HepG2 (cell line): ENCODE data around the gene RBBP9. TPM values are rescaled to one million over a fixed set of nuclear protein-coding genes. Genes with fewer than 3 reads are reported as not detected.

Experiments used
- ATAC-seq: fragments of 200-7000 bp; cut with Tn5 transposase; 3 replicates; pipeline ENCODE4 v1.9.1; 2020; ENCODE audit warnings: mild to moderate bottlenecking, moderate library complexity
- BruUV-seq: library from RNA; stranded (reverse); fragments of 400-500 nt; replicated peaks from 2 replicates; lab custom pipeline; 2021; lab: Mats Ljungman, UMichigan
- CTCF ChIA-PET: fragments of 300-600 bp; formaldehyde crosslinking; extraction: SDS; loops from one replicate; lab custom pipeline; 2021; ENCODE audit warnings: low total read pairs, inconsistent platforms, low intra/inter-chr PET ratio; lab: Yijun Ruan, JAX
- POLR2A ChIA-PET: fragments of 350-600 bp; sonication (Branson Sonifier 250); formaldehyde crosslinking; loops from one replicate; lab custom pipeline; 2020; ENCODE audit warnings: antibody characterized with exemption, inconsistent platforms; lab: Yijun Ruan, JAX
- DNase-seq: peaks from one replicate; pipeline ENCODE4 v3.0.0-alpha.2; 2015; ENCODE audit warnings: low spot score
- FAIRE-seq: peaks from 3 replicates; lab custom pipeline; 2011; peaks lifted over from hg19 to GRCh38; lab: Jason Lieb, UNC
- H2AFZ ChIP-seq: one replicate; pipeline ENCODE4 v1.6.1; 2011; ENCODE audit warnings: low read length, inconsistent platforms
- H3K27ac ChIP-seq: fragments of 300-600 bp; 3 replicates; pipeline ENCODE4 v1.8.0; 2011; ENCODE audit warnings: mixed run types, mild to moderate bottlenecking, mixed read lengths, low read length, inconsistent platforms; ENCODE audit not compliant: insufficient read depth; ENCODE audit errors: extremely low read length
- H3K27me3 ChIP-seq, 2 experiments: fragments of 200-600 bp in 1 of 2; 2 replicates in 1 of 2; 3 replicates in 1 of 2; pipeline versions ENCODE4 v1.6.0 to v1.8.0; 2011; ENCODE audit warnings: low read length in 2 of 2, mild to moderate bottlenecking in 2 of 2, moderate library complexity in 2 of 2, inconsistent platforms in 1 of 2; ENCODE audit not compliant: insufficient read depth in 2 of 2, control insufficient read depth in 1 of 2
- H3K36me3 ChIP-seq, 2 experiments: fragments of 200-600 bp in 1 of 2; replicated peaks in 1 of 2; 2 replicates in 1 of 2; 3 replicates in 1 of 2; pipeline versions ENCODE4 v1.5.1 to v1.8.0; 2011; ENCODE audit warnings: low read length in 2 of 2, inconsistent platforms in 1 of 2; ENCODE audit not compliant: insufficient read depth in 2 of 2, control insufficient read depth in 1 of 2
- H3K4me1 ChIP-seq: 2 replicates; pipeline ENCODE4 v1.5.1; 2012; ENCODE audit warnings: low read length, inconsistent platforms; ENCODE audit not compliant: insufficient read depth
- H3K4me2 ChIP-seq: 2 replicates; pipeline ENCODE4 v1.6.0; 2011; ENCODE audit warnings: low read depth, low read length, inconsistent platforms
- H3K4me3 ChIP-seq, 3 experiments: fragments of 200-600 bp in 1 of 3; sonication (generic), shearing (Covaris generic) in 1 of 3; replicated peaks in 1 of 3; 2 replicates each; pipeline ENCODE4 v1.5.1; 2011 to 2016; ENCODE audit warnings: low read length in 3 of 3, inconsistent platforms in 2 of 3, low read depth in 2 of 3, mild to moderate bottlenecking in 2 of 3, control low read depth in 1 of 3, mixed read lengths in 1 of 3; ENCODE audit not compliant: insufficient read depth in 1 of 3
- H3K79me2 ChIP-seq: one replicate; pipeline ENCODE4 v1.6.1; 2011; ENCODE audit warnings: low read length, inconsistent platforms; ENCODE audit not compliant: insufficient read depth
- H3K9ac ChIP-seq: 2 replicates; pipeline ENCODE4 v1.6.0; 2011; ENCODE audit warnings: mild to moderate bottlenecking, low read depth, low read length, inconsistent platforms; ENCODE audit not compliant: insufficient read depth
- H3K9me3 ChIP-seq: 2 replicates; pipeline ENCODE4 v1.5.1; 2012; ENCODE audit warnings: mild to moderate bottlenecking, low read length
- H4K20me1 ChIP-seq: 2 replicates; pipeline ENCODE4 v1.6.0; 2011; ENCODE audit warnings: inconsistent platforms, mild to moderate bottlenecking, low read length, moderate library complexity; ENCODE audit not compliant: insufficient read depth
- FOSL1 ChIP-seq: sonication (generic); formaldehyde crosslinking; IDR thresholded peaks from 2 replicates; pipeline ENCODE4 v1.9.0; 2021; ENCODE audit warnings: missing genetic modification reagents, borderline replicate concordance
- KLF9 ChIP-seq: IDR thresholded peaks from 2 replicates; pipeline ENCODE4 v1.6.1; 2016; ENCODE audit warnings: low read depth
- NR2C2 ChIP-seq: sonication (generic); formaldehyde crosslinking; IDR thresholded peaks from 2 replicates; pipeline ENCODE4 v1.4.0; 2020; ENCODE audit warnings: missing genetic modification reagents, mild to moderate bottlenecking, moderate library complexity, borderline replicate concordance
- SYNCRIP ChIP-seq: fragments of 200-400 bp; formaldehyde crosslinking; IDR thresholded peaks from 2 replicates; pipeline ENCODE4 v1.6.1; 2018; ENCODE audit warnings: mild to moderate bottlenecking, low read depth, low read length; ENCODE audit not compliant: insufficient read depth
- WGBS: methylation state at CpG from one replicate; pipeline ENCODE4 v1.1.6; 2017; ENCODE audit warnings: low lambda C conversion rate; 5-methylcytosine and 5-hydroxymethylcytosine counted together
- in situ Hi-C: cut with HindIII; loops from 2 replicates; pipeline ENCODE4 v1.10.0; 2017; ENCODE audit warnings: low pct_unique_long_range_greater_than_20kb; ENCODE audit not compliant: extremely low pct_ligation_motif_present
- intact Hi-C: fragments of 100-400 bp; cut with micrococcal nuclease; formaldehyde crosslinking; loops from one replicate; pipeline ENCODE4 v1.10.0; 2022; ENCODE audit not compliant: unreplicated experiment
- polyA plus RNA-seq, 8 experiments: library from polyadenylated mRNA; depleted of rRNA in 3 of 8; stranded (reverse) in 7 of 8; unstranded in 1 of 8; fragments of >200 nt; fragmentation: Illumina TruSeq in 4 of 8; extraction: Trizol in 4 of 8; gene quantifications; 2 replicates each; pipeline versions ENCODE4 v1.2.1 to v1.2.3, GENCODE V29; 2011 to 2016; ENCODE audit warnings: low read depth in 4 of 8, missing spikeins in 1 of 8, mixed read lengths in 1 of 8; ENCODE audit not compliant: insufficient read depth in 1 of 8
- total RNA-seq, 5 experiments: library from RNA; depleted of rRNA; stranded (reverse); fragments of >200 nt; fragmentation: Illumina TruSeq; extraction: Trizol; gene quantifications; 2 replicates each; pipeline ENCODE4 v1.2.3, GENCODE V29; 2016; ENCODE audit warnings: low read depth in 1 of 5
- TF ChIP-seq, protein P1 (sequence below): IDR thresholded peaks from 2 replicates; pipeline ENCODE4 v1.6.1; 2018; ENCODE audit warnings: missing genetic modification reagents, mild to moderate bottlenecking, missing compliant biosample characterization
- TF ChIP-seq, protein P2 (sequence below): sonication (generic); formaldehyde crosslinking; IDR thresholded peaks from 2 replicates; pipeline ENCODE4 v1.4.0; 2020; ENCODE audit warnings: missing genetic modification reagents
- TF ChIP-seq, protein P3 (sequence below): sonication (generic); formaldehyde crosslinking; IDR thresholded peaks from 2 replicates; pipeline ENCODE4 v1.9.0; 2021; ENCODE audit warnings: missing genetic modification reagents, borderline replicate concordance

RBBP9 gene
- total and polyA plus RNA-seq, 2 of the 13 experiments (the other 11 are each of a cell fraction or from before 2014, with no cell fraction given) = 28.0 to 56.3 TPM

DNA sequence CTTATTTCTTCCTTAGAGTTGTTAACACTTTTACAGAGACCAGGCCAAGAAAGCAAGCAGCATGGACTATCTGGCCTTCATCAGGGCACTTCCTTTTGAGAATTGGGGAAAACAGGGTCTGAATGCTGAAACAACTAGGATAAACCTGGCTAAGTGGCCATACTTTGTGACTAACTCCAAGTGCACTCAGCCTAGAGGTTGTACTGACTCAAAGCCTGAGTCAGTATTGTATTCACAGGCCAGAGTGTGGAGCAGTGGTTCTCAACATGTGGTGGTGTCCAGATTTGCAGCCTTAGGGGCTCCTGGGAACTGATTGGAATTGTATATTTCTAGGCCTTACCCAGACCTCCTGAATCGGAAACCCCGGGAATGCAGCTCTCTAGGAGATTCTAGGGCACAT lies 30.8 kb upstream of the RBBP9 start:
- FAIRE-seq = no peak
- Histone ChIP-seq H3K27ac (no peak overlapping the region), H3K4me3 (no peak overlapping the region), H3K9ac (no peak overlapping the region), H3K4me2 (no peak overlapping the region), H3K27me3 (no peaks in the 10 kb centered on the region), H3K4me1 (0 out of 2 replicates have a peak, but pooled peaks cover 2% of the 10 kb centered on the region), H3K9me3 (no peaks in the 10 kb centered on the region), H3K79me2 (no peaks in the 10 kb centered on the region), H3K36me3 (peaks cover 54 to 85% of the 10 kb centered on the region in 2 experiments), H2AFZ (no peak overlapping the region), H4K20me1 (no peaks in the 10 kb centered on the region)
- ChIA-PET CTCF (no interaction called here), POLR2A (interaction anchor here (1.6 kb wide), 1 partner anchor 20 kb away, joined by 4 read pairs; the partner anchor contains the start of gene SEC23B)
- TF ChIP-seq KLF9 (CRISPR knock-in tag) = no peak
- no peak for TF ChIP-seq NR2C2
- TF ChIP-seq, protein P1, sequence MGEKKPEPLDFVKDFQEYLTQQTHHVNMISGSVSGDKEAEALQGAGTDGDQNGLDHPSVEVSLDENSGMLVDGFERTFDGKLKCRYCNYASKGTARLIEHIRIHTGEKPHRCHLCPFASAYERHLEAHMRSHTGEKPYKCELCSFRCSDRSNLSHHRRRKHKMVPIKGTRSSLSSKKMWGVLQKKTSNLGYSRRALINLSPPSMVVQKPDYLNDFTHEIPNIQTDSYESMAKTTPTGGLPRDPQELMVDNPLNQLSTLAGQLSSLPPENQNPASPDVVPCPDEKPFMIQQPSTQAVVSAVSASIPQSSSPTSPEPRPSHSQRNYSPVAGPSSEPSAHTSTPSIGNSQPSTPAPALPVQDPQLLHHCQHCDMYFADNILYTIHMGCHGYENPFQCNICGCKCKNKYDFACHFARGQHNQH (CRISPR knock-in tag) = no peak
- no peak for TF ChIP-seq SYNCRIP
- TF ChIP-seq, protein P2, sequence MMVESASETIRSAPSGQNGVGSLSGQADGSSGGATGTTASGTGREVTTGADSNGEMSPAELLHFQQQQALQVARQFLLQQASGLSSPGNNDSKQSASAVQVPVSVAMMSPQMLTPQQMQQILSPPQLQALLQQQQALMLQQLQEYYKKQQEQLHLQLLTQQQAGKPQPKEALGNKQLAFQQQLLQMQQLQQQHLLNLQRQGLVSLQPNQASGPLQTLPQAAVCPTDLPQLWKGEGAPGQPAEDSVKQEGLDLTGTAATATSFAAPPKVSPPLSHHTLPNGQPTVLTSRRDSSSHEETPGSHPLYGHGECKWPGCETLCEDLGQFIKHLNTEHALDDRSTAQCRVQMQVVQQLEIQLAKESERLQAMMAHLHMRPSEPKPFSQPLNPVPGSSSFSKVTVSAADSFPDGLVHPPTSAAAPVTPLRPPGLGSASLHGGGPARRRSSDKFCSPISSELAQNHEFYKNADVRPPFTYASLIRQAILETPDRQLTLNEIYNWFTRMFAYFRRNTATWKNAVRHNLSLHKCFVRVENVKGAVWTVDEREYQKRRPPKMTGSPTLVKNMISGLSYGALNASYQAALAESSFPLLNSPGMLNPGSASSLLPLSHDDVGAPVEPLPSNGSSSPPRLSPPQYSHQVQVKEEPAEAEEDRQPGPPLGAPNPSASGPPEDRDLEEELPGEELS (CRISPR knock-in tag) = no peak
- no peak for TF ChIP-seq FOSL1 (CRISPR knock-in tag)
- TF ChIP-seq, protein P3, sequence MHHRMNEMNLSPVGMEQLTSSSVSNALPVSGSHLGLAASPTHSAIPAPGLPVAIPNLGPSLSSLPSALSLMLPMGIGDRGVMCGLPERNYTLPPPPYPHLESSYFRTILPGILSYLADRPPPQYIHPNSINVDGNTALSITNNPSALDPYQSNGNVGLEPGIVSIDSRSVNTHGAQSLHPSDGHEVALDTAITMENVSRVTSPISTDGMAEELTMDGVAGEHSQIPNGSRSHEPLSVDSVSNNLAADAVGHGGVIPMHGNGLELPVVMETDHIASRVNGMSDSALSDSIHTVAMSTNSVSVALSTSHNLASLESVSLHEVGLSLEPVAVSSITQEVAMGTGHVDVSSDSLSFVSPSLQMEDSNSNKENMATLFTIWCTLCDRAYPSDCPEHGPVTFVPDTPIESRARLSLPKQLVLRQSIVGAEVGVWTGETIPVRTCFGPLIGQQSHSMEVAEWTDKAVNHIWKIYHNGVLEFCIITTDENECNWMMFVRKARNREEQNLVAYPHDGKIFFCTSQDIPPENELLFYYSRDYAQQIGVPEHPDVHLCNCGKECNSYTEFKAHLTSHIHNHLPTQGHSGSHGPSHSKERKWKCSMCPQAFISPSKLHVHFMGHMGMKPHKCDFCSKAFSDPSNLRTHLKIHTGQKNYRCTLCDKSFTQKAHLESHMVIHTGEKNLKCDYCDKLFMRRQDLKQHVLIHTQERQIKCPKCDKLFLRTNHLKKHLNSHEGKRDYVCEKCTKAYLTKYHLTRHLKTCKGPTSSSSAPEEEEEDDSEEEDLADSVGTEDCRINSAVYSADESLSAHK (CRISPR knock-in tag) = no peak
- in situ Hi-C loops = no loop called here
- no TSS peak for BruUV-seq
- WGBS = 96% methylated on average over 2 of the region's 2 CpGs
- intact Hi-C loops = no loop called here
- DNase-seq = no peak
- ATAC-seq = no peak; the same call in 2 of the 3 replicates
